GM12873 (cell line): ENCODE data around the gene PDE4A.

Source experiments
- TF ChIP-seq, protein P1 (sequence below): IDR thresholded peaks from 2 replicates; pipeline ENCODE4 v1.5.1; 2012; ENCODE audit warnings: low read depth, mild to moderate bottlenecking, moderate library complexity, low read length, control low read depth; ENCODE audit not compliant: insufficient read depth; ENCODE audit errors: missing control alignments

Gene PDE4A

DNA sequence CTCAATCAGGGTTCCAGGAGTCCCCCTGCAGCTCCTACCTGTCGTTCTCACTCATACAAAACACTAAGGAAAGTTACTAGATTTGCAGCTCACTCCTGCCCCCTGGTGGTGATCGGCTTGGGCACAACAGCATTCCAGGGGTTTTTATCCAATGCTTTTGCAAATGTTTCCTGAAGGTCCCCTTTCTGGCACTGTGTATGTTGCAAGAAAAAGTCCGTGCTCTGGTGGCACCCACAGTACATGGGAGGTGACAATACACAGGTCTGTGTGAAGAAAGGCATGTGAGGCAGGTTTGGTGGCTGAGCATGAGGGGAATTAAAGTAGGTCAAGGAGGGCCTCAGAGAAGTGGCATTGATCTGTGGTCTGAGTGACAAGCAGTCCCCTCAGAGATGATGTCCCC, 31.4 kb upstream of the PDE4A start:
- TF ChIP-seq, protein P1, sequence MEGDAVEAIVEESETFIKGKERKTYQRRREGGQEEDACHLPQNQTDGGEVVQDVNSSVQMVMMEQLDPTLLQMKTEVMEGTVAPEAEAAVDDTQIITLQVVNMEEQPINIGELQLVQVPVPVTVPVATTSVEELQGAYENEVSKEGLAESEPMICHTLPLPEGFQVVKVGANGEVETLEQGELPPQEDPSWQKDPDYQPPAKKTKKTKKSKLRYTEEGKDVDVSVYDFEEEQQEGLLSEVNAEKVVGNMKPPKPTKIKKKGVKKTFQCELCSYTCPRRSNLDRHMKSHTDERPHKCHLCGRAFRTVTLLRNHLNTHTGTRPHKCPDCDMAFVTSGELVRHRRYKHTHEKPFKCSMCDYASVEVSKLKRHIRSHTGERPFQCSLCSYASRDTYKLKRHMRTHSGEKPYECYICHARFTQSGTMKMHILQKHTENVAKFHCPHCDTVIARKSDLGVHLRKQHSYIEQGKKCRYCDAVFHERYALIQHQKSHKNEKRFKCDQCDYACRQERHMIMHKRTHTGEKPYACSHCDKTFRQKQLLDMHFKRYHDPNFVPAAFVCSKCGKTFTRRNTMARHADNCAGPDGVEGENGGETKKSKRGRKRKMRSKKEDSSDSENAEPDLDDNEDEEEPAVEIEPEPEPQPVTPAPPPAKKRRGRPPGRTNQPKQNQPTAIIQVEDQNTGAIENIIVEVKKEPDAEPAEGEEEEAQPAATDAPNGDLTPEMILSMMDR: peak; percentile 94

GRCh38 chr19:10389863-10390262, 30.5 kb upstream of the PDE4A start:
- TF ChIP-seq, protein P1: peak; percentile 44

DNA sequence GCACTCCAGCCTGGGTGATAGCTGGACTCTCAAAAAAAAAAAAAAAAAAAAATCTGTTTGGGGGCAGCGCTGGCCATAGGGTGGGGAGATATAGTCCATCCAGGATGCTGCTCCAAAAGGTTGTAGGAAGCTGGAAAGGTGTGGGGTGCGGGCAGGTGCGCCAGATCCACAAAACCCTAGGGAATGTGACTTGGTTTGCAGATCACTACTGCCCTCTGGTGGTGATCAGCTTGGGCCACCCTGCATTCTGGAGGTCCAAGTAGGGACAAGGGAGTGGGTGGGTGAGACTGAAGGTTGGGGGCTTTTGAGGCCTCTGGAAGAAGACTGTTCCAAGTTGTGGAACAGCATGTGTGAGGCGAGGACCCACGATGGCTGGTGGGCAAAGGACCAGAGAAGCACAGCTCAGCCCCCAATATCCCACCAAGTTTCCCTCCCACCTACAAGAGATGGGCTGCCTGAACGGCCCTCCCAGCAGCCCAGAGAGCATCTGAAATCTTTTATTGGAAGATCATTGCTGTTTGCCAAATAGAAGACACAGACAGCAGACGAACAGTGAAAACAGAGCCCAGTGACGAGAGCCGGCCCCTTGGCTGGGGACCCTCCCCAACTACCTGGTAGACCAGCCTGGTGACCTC, 29.6 kb upstream of the PDE4A start:
- TF ChIP-seq, protein P1: peak; percentile 94

DNA sequence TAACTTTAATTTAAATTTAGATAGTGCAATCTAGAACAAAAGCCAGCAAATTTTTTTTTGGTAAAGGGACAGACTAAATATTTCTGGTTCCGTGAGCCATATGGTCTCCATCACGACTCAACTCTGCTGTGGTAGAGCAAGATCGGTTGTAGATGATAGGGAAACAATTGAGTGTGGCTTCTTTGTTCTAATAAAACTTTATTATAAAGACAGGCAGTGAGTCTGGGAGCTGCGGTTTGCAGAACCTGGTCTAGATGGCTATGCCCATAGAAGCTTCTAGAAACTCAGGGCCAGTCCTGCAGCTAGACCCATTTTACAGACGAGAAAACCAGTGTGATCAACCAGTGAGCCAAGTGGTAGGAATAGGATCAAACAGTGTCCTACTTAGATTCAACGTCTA, 28.2 kb upstream of the PDE4A start:
- TF ChIP-seq, protein P1: no peak

- TF ChIP-seq, protein P1: no peak
Measured at GRCh38 chr19:10393137-10393536, 27.2 kb upstream of the PDE4A start.

DNA sequence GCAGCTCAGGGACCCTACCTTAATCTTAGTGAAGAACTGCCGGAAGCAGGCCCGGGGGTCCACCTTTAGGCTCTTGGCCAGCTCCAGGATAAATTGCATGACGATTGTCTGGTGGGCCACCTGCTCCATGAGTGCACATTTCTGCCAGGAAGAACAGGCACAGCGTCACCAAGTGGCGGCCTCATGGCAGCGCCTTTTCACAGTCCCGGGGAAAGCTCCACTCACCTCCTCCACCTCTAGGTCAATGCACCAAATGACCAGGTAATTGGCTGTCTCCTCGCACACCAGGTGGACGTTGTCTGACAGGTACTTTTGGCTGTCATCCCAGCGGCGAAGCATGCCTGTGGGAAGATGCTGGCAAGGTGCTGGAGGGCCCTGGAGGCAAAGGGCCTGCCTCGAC, 25.3 kb upstream of the PDE4A start:
- TF ChIP-seq, protein P1: peak; percentile 6

GRCh38 chr19:10395436-10395835, 24.9 kb upstream of the PDE4A start:
- TF ChIP-seq, protein P1: no peak
